GM12872 (cell line): ENCODE measurements around the gene ABLIM1.

ENCODE experiments used
- TF ChIP-seq, protein P1 (sequence below): IDR thresholded peaks from 3 replicates; pipeline ENCODE4 v1.5.1; 2011; ENCODE audit warnings: low read depth, mild to moderate bottlenecking, low read length, moderate library complexity; ENCODE audit not compliant: insufficient read depth

Gene ABLIM1

DNA sequence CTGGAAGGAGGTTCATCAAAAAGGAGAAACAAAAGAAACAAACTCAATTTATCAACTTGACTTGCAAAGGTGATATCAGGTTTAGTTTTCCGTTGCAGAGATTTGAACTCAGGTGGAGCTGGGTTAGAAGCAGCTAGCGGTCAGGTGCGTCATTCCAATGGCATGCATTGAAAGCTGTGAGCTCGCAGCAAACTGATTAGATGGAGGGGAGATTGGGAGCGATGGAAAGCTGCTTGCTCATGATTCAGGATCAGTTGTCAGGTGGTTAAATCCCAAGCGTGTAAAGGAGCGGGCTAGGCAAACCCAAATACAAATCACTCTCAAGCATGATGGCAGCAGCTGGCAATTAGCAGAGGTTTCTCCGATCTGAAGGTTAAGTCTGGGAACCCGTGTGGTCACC, 204.5 kb downstream of the ABLIM1 start:
- TF ChIP-seq, protein P1, sequence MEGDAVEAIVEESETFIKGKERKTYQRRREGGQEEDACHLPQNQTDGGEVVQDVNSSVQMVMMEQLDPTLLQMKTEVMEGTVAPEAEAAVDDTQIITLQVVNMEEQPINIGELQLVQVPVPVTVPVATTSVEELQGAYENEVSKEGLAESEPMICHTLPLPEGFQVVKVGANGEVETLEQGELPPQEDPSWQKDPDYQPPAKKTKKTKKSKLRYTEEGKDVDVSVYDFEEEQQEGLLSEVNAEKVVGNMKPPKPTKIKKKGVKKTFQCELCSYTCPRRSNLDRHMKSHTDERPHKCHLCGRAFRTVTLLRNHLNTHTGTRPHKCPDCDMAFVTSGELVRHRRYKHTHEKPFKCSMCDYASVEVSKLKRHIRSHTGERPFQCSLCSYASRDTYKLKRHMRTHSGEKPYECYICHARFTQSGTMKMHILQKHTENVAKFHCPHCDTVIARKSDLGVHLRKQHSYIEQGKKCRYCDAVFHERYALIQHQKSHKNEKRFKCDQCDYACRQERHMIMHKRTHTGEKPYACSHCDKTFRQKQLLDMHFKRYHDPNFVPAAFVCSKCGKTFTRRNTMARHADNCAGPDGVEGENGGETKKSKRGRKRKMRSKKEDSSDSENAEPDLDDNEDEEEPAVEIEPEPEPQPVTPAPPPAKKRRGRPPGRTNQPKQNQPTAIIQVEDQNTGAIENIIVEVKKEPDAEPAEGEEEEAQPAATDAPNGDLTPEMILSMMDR, result no peak

DNA sequence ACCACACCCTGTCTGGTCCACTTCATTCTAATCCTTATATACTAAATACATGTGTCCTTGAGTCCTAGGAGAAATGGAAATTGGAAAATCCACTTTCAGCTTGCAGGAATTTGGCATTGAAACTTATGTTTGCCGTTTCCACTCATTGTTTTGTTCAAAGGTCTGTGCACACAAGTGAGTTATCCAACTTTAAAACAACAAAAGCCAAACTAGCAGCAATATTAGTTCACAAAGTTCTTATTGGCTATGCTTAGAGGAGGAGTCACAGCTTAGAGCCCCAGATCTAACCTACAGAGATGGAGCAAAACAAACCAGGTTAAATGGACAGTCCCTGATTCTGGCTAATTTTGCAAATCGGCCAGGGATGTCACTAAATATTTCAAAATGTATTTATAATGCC, 209.2 kb downstream of the ABLIM1 start:
- TF ChIP-seq, protein P1, result no peak

DNA sequence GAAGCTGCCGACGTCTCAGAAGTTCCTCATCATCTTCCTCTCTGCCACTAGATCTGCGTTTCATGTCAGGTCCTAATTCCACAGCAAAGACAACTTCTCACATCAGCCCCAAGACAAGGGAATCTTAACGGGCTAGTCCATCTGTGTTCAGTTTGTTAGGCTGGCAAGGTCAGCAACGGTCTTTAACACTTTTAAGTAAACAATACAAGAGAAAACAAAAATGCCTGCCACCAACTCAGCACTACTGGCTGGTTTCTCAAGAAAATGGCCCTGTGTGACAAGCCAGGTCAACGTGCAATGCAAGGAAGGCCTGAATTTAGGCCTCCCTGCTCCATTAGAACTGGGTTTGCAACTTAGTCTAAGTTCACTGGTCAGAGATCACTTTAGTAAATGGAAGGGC, 212.7 kb downstream of the ABLIM1 start:
- TF ChIP-seq, protein P1, result no peak

DNA sequence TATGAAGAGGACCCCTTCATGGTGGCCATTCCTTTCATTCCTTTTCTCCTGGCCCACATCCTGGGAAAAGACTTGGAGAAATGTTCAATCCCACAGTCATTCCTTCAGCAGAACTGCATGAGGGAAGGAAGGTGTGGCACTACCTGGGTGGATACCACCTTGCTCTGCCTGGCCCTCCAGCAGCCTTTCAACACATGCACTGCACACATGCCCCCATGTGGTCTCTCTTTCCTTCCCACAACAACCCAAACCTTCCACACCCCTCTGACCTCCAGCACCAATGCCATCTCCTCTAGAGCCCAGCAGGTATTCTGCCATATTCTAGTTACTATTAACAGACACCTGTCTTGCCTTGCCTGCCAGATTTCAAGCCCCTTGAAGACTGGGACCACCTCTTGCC, 213.3 kb downstream of the ABLIM1 start:
- TF ChIP-seq, protein P1, result no peak

DNA sequence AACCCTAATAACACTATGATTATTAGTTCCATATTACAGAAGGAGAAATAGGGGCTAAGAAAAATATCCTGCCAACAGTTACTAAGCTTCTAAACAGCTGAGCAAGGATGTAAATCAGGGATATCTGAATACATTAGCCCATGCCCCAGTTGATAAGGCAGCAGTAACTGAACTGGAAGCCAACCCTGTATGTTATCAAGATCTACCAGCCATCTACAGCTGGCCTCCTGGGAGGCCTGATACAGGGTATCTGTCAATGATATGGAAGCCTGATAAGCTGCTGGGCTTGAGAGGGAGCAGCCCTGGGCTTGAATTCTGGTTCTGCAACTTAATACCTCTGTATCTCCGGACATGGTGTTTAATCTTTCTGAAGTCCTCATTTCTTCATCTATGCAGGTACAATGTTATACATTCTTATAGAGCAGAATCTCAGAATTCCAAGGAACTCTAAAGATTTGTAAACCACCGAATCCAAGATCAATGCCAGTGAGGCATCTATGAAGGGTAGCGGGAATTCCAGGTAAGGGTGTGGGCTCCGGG, 215.9 kb downstream of the ABLIM1 start:
- TF ChIP-seq, protein P1, result no peak

DNA sequence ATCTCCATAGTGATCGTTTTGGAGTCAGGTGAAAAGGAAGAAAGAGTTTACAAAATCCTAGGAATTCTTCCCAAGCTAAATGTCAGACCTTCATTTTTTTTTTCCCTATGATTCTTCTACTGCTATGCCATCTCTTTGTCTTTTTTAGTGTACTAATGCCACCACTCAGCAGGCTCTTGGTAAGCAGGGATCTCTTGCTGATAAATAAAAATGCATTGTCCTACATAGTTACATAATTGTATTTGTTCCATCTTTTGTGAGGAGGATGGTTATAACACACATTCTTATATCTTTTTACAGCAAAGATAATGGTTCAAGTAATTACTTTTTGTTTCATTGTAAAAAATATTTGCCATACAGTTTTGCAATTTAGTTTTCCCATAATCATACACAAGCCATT, 217.0 kb downstream of the ABLIM1 start:
- TF ChIP-seq, protein P1, result no peak

DNA sequence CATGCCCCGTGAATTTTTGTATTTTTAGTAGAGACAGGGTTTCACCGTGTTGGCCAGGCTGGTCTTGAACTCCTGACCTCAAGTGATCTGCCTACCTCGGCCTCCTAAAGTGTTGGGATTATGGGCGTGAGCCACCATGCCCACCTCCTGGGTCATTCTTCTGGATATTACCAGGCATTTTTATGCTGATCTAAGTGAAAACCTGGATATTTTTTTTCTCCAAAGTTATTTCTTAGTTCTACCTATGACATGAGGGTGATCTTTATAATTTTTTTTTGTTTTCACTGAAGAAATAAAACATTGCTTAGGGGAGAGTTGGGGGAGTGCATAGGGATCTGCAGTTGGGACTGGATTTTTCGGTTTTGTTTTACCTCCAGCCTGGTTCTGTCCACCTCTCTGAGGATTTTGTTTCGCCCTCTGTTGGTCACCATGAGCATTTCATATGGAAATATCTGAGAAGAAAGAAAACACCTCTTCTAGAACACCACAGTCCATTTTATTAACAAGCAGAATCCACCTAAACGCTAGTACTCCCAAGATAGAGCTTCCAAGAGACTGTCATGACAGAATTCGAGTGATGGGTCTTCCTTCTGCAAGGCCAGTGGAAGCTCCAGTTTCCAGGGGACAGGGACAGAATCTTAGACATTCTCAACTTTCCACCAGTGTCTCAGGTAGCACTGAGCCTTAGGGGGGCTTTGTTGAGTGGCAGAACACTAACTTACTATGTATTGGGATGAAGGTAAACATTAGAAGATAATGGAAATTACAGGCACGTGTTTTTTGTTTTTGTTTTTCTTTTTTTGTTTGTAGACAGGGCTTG, 220.4 kb downstream of the ABLIM1 start:
- TF ChIP-seq, protein P1, result peak; percentile 47
